HL-60/S4 (cell line): ENCODE data around the gene XYLT1.

Source experiments
- in situ Hi-C: fragments of 300-500 bp; cut with MboI; formaldehyde crosslinking; loops from 2 replicates; pipeline ENCODE4 v1.14.3; 2022; ENCODE audit warnings: low sequenced_read_pairs

The XYLT1 gene

DNA sequence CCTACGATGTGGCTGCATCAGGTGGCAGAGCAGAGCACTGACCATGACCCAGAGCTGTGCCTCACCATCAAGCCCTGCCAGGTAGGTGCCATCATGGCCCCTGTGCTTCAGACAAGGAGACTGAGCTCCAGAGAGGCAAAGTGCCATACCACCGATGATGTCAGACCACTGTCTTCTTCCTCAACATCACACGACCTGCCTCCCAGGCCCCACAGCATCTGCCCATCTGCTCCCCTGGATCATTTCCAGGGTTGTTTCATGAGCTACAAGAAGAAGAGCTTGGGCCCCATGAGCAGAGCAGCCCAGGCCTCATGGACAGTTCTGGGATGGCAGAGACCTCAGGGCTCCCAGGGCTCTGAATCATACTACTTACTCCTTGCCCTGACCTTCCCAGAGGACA is 9.9 kb downstream of the XYLT1 start:
- in situ Hi-C loops, result loop anchor here (10.0 kb wide), 1 partner anchor 86 kb away; no protein-coding TSS in a partner anchor

DNA sequence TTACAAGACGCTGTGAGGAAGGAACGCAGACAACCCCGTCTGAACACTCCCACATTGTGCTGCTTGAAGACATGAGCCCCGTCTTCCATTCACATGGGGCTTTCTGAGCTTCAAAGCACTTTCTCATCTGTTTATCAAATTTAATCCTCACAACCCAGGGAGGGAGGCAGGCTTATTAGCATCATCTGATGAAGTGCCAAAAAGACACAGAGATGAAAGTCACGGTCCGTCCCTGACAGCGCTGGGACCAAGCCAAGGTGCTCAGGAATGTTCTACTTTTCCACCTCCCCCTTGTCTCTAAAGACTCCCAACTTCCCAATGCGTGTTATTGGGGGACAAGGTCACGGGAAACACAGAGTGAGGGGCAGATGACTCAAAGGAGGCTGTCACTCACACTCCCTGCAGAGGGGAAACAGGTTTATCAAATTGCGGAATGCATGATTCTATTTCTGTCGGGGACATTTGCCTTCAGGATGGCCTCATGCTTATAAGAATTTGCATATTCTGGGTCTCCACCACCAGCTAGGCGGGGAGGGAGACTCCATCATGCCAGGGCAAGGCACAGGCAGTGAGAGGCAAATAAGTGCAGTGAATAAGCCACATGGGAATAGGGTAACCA is 10.7 kb downstream of the XYLT1 start:
- in situ Hi-C loops, result loop anchor here (10.0 kb wide), 1 partner anchor 85 kb away; no protein-coding TSS in a partner anchor

DNA sequence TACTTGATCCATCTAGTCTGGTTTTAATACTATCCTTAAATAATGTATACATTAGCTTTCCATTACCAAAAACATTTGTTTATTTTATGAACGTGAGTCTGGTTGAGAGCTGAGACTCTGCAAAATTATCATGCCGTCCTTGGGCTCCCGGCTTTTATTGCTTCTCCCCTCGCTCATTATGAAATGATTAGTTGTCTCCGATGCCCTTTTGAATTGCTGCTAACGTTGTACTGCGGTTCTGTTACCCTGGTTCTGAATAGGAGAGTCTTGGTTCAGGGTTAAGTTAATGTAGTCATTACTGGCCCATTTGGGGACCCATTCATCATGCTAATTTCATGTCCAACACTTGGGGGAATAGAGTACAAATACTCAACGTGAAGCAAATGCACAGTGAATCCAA is 12.8 kb downstream of the XYLT1 start:
- in situ Hi-C loops, result no loop called here

DNA sequence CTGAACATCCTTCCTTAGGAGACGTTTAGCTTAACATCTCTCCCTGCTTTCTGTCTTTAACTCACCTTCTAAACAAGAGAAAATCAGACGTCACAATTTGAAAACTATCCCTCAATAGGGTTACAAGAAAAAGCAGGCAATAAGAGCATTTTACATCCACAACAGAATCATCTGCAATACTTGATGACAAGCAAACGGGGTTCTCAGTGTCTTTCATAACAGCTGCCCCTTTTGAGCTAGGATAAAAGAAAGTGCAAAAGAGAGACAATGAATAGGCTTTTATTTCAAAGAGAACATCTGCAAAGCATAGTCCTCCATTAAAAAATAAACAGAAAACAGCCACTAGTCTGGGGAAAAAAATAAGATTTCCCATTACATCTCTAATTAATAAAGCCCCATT is 13.2 kb downstream of the XYLT1 start:
- in situ Hi-C loops, result no loop called here

DNA sequence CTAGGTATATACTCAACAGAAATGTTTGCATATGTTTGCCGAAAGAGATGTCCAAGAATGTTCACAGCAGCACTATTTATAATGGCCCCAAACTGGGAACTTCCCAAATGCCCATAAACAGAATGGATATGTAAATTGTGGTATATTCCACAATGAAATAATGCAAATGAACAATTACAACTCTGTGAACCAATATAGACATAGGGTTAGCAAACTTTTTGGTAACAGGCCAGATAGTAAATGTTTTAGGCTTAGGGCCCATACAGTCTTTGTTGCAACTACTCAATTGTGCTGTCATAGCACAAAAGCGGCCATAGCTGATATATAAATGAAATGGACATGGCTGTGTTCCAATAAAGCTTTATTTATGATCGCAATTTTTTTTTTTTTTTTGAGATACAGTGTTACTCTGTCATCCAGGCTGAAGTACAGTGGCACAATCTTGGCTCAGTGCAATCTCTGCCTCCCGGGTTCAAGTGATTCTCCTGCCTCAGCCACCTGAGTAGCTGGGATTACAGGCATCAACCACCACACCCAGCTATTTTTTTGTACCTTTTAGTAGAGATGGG is 16.5 kb downstream of the XYLT1 start:
- in situ Hi-C loops, result no loop called here

DNA sequence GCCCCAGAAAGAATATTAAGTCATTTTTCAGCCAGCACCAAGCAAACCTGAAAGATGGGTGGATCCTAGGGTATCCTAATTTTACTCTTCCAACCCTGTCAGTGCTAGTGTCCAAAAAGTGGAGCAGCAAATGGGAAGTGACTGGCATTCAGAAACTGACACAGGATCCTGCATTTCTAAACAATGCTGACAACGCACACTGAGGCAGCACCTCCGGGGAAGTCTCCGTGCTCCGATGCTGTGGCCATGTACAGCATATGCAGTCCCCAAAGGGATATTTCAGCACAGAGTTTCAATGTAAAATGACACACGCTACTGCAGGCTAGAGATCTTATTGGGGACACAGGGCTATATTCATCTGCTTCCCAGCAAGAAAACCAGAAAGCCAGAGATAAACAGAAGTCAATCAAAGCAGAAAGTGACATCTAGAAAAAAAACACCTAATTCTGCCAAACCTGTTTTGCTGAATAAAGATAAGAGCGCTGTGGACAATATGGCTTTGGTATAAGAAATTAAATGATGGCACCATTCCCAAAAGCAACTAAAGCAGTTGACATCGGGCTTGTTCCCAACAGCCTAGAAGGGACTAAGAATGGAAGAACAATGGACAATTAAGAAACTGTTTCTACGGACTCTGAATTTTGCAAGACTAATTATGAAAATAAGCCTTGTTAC is 17.3 kb downstream of the XYLT1 start:
- in situ Hi-C loops, result no loop called here

DNA sequence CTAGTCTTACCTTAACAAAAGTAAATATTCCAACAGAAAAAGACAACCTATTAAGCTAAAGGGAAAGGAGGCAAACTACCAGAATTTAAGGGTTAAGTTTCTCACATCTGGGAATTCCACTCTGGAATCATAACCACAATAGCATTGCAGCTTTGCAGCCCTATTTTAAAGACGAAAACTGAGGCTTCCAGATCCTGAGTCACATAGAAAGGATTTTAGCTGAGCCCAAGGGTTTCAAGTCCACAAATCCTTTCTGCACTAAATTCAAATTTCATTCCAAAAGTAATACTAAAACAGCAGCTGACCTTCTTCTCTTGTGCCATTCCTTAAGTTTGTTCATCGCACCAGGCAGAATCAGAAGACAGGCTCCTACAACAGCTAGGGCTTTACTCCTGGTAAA is 17.8 kb downstream of the XYLT1 start:
- in situ Hi-C loops, result no loop called here

DNA sequence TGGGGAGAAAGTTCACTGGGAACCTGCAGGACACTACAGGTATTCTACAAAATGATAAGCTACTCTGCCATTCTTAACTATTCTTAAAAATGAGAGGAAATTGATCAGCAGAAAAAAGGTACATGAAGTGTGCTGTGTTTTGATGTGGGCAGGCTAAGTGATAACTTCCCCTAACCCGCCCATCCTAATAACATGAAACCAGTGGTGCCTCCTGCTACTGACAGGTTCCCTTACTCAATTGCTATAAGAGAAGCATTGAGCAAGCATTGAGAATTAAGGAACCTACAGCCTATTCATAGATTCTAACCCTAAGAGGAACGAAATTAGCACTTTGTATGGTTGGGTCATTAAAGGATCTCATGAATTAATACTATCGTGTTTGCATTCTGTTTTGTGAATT is 18.9 kb downstream of the XYLT1 start:
- in situ Hi-C loops, result no loop called here

DNA sequence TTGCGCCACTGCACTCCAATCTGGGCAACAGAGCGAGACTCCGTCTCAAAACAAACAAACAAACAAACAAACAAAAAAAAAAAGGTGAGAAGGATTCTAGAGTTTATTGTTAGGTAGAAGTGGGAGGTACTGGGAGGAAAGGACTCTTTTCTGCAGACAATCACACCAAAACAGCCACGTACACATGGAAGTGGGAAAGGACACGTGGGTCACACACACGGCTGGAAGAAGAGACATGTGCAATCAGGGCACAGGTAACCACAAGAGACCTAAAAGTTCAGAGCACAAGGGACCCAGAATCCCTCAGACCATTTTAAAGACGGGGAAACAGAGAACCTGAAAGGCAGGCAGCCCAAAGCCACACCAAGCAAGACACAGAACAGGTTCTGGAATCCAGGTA is 20.5 kb downstream of the XYLT1 start:
- in situ Hi-C loops, result no loop called here

DNA sequence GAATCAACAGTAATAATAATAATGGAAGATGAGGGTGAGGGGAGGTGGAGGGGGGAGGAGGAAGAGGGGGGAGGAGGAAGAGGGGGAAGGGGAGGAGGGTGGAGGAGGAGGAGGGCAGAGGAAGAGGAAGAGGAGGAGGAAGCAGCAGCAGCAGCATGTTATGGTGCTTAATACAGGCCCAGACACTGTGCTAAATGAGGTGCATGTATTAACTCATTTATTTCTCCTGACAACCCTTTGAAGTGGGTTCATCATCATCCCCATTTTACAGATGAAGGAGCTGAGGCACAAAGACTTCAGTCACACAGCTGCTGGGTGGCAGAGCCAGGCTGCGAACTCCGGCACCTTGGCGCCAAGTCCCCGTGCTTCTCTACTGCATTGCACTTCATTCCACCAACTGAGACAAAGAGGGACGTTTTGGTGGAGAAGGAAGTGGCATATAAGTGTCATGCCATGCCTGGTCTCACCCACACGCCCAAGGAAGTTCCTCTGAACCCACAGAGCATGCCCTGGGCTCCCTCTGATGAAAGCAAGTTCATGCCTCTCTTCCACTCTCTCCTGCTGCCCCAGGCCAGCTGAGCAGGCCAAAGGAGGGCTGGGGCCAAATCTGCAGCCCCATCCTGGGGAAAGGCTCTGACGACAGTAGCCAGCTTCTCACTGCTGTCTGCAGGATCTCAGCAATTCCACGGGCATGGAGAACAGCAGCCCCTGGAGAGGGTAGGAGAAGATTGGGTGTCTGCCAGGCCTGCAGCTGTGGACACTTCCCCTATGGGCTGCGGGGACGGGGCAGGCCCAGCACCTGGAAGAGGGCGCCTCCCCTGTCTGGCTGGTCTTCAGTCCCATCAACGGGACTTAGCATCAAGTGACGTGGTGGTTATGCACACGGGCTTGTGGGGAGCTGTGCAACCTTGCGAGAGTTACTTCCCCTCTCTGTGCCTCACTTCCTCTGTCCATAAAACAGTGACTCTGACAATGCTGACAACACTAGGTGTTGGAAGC is 21.8 kb downstream of the XYLT1 start:
- in situ Hi-C loops, result no loop called here

DNA sequence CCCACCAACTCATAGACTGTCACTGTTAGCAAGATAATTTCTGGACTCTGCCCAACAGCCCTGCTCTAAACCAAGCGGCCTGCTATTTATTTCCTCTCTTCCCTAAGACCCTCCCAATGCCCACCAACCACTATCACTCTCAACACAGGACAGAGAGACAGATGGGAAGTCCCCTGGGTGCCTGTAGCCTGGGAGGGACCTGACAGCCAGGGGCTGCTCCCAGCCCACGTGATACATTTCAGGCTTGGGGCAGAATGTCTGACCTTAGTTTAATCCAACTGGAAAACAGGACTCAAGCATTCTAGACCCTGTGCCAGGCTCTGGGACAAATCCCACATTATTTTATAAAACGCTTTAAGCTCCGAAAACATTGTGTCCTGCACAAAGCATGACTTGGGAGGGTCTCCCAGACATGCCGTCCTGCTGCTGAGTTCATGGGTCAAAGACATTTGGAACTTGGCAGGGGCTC is 23.6 kb downstream of the XYLT1 start:
- in situ Hi-C loops, result no loop called here

DNA sequence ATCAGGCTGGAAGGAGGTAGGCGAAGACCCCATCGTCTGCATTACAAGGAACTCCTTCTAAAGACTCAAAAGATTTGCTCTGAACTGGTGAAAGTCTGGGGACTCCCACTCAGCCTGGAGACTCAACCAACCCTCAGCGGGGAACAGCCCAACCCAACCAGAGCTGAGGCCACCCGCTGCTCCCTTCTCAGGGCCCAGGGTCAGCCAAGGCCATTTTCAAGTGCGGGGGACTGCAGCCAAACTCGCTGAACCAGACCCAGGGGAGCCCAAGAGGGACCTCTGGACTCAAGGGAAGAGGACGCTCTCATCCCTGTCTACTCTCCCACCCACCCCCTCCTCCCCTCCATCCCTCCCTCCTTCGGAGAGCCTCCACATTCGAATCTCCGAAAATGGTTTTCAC is 24.1 kb downstream of the XYLT1 start:
- in situ Hi-C loops, result no loop called here

DNA sequence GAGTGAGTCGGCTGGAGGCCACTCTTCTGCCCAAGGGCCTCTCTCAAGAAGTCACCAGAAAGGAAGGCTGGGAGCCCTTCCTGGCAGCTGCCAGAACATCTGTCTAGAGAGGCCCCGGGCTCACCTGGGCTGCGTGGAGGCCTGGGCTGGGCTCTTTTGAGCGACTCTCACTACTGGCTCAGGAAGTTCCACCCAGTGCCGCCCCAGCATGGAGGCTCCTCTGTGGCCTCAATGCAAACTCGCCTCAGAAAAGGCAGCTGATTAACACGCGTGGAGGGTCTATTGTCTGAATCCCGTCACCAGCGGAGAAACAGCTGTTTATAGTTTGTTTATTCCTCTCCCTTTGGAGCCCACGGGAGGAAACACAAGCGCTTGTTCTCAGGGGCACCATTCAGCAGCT is 25.3 kb downstream of the XYLT1 start:
- in situ Hi-C loops, result no loop called here

DNA sequence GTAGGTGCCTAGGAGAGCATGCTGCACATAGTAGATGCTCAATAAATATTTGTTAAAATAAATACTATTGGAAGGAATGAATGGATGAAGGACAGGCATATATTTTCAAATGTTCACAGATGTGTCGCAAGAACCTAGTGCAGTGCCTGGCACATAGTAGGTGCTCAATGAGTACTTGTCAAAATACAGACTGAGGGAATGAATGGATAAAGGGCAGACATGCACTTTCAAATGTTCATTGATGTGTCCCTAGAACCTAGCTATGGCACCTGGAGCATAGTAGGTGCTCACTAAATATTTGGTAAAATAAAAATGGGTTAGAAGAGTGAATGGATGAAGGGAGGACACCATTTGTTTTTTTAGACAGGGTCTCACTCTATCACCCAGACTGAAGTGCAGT is 26.1 kb downstream of the XYLT1 start:
- in situ Hi-C loops, result no loop called here

DNA sequence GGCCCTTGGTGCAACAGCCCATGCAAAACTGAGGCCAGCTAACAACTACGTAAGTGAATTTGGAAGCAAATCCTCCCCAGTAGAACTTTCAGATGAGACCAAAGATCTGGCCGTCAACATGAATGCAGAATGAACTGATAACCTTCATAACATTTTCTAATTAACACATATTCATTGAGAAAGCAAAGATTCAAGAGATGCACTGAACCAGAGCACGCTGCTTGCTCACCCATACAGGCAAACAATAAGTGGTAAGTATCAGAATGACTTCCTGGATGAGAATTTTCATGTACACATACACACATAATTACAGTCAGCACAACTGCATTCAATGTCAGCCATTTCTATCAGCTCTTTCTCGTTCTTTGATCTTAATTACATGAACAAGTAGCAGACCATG is 30.6 kb downstream of the XYLT1 start:
- in situ Hi-C loops, result no loop called here

DNA sequence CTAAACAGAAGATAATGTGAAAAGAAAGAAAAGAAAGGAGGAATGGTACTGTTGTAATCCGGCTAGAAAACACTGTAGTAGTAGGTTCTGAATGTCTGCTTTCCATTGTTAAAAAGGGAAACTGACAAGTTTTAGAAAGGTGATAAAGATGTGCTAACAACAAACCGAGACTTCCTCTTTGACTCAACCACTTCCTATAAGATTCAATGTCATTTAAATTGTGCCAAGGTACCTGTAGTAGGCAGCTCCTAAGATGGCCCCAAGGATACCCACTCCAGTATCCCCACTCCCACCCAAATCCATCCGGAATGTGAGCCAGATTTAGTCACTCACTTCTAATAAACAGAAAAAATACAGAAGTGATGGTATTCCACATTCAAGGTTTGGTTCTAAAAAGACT is 31.2 kb downstream of the XYLT1 start:
- in situ Hi-C loops, result no loop called here

DNA sequence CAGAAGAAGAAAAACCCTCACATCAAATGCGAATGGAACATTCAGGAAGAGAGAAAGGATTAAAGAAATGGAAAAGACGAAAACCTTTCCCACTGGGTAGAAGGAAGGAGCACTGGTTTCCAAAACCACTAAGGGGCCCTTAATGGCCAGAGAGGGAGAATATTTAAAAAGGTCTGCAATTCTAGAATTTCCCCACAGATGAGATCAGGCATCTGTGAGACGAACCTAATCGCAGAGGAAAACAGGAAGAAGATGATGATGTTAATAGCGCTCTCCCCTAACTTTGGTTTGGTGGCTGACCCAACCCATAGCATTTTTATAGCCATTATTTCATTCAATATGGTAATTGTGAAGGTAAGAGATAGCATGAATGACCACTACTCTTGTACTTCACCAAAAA is 32.8 kb downstream of the XYLT1 start:
- in situ Hi-C loops, result no loop called here

DNA sequence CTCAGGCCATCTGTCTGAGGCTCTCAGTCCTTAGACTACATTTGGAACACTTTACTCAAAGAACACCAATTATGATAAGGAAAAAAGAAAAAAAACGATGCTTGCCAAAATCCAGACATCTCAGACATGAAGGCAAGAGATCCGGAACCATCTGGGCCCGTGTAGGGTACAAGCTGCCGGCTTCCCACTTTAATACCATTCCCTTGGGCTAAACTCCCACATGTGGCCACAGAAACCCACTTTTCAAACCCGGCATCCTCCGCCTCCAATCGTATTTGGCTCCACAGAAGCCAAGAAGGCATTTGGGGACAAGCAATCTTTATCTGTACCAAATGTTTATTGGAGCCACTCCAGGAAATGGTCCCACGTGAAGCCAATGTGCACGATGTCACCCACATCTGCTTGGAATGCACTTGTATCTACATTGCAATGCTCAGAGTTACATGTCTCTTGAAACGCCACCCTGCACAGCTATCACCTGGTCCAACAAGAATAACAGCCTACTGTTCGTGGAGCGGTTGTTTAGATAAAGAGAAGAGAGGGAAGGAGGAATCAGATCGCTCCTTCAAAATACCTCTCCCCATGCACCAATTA is 33.5 kb downstream of the XYLT1 start:
- in situ Hi-C loops, result no loop called here

DNA sequence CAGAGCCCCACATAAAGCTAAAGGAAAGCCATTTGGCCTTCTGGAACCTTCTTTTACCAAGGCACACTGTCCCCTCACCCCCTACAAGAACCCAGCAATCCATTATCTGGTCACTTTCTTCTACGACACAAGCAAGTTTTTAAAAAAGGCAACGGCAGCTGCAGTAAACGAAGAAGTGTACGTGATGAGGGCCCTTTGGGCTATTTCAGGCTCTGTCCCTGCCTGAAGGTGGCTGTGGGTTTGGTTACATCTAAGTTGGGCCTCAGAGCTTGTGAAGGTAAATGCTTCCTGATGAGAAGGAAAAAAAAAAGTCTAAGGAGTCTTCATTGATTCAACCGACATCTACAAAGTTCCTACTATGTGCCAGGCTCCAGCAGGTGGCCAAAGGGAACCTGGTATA is 35.4 kb downstream of the XYLT1 start:
- in situ Hi-C loops, result no loop called here

DNA sequence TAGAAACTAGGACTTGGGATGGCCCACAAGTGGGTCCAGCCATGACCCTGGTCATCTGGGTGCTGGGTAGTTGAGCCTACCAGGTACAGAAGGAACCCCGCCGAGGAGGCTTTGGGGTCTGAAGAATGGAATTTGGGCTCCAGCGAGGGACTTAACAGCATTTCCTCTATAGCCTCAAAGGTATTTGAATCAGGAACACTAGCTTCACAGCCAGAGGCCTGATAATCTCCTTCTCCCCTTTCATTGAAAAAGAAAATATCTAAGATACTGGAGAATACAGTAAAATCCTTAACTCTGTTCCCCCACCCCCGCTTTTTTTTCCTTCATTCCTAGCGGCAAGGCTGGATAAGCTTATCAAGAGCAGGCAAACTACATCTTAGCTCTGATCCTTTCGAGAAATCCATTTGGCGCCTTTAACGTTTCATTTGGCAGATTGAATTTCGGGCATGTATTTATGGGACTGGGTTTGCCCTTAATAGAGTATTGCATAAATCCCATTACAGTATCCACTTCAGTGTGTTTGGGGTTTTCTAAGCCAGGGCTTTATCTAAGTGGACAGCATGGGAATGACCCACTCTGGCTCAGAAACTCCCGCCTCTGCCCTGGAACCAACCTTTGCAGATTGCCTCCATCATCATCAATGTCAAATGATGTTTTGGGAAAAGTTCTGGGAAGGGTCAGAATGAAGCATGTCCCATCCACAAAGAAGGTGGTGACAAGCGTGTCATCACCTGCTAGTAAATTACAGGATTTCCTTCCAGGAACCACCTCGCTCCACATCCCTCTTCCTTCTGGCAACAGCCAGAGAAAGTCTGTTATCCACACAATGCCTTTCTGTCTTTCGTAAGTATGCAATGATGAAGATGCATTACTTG is 36.9 kb downstream of the XYLT1 start:
- in situ Hi-C loops, result no loop called here
